ENCODE data around the gene CD180.
"Not testable (repeated sequence)": the region's sequence is repeated elsewhere in the genome, so short reads cannot be mapped to it uniquely, and the experiment has no call there.

CD180 gene

GRCh38 chr5:67187006-67187715, 9.4 kb downstream of the CD180 start:
- peak; percentile 32 for DNase-seq

DNA sequence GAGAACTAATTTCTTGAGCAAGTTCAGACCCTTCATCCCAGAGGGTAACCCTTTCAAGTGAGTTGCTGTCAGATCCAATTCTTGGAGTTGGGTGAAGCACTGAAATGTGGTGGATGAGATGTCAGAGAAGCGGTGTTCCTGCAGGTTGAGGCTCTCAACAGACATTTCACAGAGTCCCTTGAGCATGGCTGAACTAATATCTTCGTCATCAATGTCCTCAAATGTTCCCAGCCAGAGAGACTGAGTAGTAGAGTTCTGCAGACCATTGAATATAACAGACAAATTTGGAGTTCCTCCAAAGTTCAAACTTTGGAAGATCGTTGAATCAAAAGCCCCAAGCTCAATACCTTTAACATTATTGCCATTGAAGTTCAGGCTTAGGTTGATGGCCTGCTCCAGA, 12.7 kb downstream of the CD180 start:
- DNase-seq: no peak

DNA sequence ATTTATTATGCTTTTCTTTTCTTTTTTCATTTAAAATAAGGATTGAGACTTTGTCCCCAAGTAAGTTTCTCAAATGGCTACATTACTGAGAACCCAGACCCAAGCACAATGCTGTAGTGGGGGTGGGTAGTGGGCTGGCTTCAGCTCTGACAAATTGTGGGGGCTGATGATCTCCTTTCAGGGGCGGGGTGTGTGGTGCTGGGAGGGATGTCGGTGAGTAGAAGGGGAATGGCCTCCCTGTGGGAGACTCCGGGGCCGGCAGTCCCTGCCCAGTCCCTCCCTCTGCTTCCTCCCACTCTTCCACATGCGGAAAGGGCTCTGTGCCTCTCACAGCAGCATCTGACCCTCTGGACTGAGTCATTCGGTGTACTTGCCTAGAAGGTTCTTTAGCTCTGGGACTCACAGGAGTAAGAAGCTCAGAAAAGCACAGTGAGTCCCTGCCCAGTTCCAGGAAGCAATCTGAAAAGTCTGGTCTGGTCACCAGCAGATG, 14.3 kb downstream of the CD180 start:
- DNase-seq: no peak

DNA sequence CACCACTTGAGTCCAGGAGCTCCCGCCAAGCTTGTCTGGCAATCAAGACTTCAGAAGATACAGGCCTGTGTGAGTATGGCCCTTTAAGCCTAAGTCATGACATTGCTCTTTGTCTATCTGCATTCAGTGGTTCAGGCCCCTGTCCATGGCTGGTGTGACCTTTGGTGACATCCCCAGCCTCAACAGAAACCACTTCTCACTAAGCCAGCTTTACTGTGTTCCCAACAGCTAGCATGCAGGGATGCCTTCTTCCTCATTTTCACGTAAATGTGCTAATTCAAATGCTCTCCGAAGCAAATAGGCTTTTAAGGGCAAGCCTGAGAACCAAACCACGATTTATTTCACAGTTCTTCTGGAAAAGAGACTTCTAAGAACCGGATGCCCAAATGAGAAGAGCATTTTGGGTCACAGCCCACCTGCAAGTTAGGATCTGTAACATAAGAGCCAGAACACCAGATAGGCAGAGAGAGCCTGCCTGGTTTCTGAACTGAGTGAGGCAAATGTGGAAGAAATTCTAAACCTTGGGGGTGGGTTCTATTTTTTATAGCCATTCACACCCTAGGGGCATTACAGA, 14.9 kb downstream of the CD180 start:
- DNase-seq: no peak

DNA sequence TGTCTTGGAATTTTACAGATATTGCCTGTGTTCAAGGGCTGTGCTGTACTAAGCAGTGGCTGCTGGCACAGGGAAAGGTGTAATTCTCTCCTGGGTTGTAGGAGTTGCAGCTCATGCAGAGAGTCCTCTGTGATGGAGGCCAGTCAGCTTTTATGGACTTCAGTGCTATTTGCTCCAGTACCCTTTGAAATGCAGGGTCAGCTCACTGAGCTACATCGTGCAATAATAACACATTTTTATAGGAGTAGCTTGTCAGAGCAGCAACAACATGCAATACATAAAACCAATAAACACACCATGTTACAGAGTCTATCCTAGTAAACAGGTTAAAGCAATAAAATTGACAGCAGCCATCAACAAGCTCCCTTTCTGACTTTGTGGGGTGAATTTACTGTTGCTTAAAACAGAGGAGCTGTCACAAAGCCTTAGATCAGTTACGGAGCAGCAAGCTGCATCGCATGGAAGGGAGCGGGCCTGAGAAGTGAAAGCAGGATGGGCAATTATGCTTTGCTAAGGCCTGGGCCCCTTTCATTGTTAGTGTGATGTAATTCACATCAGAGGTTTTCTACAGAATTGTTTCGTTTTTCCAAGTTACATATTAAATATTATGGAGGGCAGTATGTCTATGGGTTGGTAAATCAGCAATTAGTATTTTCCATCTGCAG, 16.8 kb downstream of the CD180 start:
- DNase-seq: no peak

DNA sequence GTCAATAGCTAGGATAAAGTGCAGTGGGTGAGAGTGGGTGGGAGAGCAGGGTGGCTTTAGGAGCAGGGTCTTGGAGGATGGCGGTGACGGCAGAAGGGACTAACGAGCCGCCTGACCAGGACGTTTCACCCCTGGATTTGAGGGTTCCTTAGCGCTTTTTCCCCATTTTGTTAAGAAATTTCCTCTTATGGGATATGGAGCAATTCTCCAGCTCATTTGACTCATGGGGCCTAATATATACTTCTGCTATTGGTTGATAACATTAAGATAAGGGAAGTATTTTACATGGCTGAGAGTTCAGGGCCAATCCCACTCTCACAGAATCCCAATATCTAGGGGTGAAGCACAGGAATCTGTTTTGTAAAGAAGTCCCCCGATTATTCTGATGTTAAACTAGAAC, 17.6 kb downstream of the CD180 start:
- DNase-seq: no peak

- no peak for DNase-seq
These were observed 18.5 kb downstream of the CD180 start for GRCh38 chr5:67178085-67178484.

DNA sequence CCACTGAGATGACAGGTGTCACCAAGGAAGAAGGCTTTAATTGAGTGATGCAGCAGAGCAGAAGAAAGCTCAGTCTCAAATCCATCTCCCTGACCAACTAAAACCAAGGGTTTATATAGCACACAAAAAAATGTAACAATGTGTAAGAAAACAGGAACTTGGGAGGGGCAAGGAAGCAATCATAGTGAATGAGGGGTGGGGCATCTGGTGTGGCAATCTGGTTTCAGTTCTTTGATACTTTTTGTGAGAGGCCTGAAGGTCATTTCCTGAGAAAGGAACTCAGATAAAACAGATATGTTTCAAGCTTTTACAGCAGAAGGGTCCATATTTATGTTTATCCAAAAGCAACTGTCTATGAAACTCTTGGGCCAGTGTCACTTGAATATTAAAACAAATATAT, 19.7 kb downstream of the CD180 start:
- DNase-seq: no peak

GRCh38 chr5:67173959-67174358, 22.6 kb downstream of the CD180 start:
- no peak for DNase-seq

GRCh38 chr5:67173351-67173750, 23.2 kb downstream of the CD180 start:
- not testable (repeated sequence) for DNase-seq

DNA sequence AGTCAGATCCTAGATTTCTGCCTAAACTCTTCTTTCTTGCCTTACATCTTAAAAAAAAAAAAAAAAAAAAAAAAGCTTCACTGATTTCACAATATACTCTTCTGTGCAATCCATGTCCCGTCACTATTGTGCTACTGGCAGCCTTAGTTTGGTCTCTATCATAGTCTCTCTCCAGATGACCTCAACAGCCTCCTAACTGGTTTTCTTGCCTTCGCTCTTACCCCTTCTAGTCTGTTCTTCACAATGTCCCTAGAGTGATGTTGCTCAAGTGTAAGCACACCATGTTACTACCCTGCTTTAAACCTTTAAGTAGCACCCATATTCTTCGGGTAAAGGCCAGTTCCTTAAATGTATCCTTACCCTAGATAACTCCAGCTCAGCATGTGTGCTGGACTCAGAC, 25.8 kb downstream of the CD180 start:
- DNase-seq: no peak

DNA sequence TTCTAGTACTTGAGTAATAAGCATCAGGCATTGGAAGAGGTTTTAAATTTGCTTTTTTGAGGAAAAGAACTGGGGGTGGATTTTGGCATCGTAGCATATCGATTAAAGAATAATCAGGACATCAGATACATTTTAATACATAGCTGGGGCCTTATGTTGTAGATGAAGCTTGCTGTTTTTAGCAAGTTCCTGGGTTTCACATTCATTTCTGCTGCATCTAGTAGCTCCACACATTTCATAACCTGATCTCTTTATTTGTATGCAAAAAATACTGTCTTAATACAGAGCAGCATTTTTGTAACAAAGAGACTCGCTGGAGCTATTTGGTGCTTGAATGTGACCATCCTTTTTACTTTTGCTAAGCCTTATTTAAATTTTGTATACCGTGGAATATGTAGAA, 28.5 kb downstream of the CD180 start:
- no peak for DNase-seq

- DNase-seq: peak; percentile 68
These were observed 29.9 kb downstream of the CD180 start for GRCh38 chr5:67166460-67167285.

DNA sequence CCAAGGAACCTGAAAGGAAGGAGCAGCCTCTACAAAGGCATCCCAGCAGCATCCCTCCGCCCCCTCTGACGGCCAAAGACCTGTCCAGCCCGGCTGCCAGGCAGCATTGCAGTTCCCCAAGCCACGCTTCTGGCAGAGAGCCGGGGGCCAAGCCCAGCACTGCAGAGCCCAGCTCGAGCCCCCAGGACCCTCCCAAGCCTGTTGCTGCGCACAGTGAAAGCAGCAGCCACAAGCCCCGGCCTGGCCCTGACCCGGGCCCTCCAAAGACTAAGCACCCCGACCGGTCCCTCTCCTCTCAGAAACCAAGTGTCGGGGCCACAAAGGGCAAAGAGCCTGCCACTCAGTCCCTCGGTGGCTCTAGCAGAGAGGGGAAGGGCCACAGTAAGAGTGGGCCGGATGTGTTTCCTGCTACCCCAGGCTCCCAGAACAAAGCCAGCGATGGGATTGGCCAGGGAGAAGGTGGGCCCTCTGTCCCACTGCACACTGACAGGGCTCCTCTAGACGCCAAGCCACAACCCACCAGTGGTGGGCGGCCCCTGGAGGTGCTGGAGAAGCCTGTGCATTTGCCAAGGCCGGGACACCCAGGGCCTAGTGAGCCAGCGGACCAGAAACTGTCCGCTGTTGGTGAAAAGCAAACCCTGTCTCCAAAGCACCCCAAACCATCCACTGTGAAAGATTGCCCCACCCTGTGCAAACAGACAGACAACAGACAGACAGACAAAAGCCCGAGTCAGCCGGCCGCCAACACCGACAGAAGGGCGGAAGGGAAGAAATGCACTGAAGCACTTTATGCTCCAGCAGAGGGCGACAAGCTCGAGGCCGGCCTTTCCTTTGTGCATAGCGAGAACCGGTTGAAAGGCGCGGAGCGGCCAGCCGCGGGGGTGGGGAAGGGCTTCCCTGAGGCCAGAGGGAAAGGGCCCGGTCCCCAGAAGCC, 30.8 kb downstream of the CD180 start:
- peak; percentile 87 for DNase-seq

GRCh38 chr5:67164856-67165525, 31.6 kb downstream of the CD180 start:
- no peak for DNase-seq

DNA sequence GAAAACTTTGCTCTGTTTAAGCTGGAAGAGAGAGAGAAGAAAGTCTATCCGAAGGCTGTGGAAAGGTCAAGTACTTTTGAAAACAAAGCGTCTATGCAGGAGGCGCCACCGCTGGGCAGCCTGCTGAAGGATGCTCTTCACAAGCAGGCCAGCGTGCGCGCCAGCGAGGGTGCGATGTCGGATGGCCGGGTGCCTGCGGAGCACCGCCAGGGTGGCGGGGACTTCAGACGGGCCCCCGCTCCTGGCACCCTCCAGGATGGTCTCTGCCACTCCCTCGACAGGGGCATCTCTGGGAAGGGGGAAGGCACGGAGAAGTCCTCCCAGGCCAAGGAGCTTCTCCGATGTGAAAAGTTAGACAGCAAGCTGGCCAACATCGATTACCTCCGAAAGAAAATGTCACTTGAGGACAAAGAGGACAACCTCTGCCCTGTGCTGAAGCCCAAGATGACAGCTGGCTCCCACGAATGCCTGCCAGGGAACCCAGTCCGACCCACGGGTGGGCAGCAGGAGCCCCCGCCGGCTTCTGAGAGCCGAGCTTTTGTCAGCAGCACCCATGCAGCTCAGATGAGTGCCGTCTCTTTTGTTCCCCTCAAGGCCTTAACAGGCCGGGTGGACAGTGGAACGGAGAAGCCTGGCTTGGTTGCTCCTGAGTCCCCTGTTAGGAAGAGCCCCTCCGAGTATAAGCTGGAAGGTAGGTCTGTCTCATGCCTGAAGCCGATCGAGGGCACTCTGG, 32.6 kb downstream of the CD180 start:
- no peak for DNase-seq

DNA sequence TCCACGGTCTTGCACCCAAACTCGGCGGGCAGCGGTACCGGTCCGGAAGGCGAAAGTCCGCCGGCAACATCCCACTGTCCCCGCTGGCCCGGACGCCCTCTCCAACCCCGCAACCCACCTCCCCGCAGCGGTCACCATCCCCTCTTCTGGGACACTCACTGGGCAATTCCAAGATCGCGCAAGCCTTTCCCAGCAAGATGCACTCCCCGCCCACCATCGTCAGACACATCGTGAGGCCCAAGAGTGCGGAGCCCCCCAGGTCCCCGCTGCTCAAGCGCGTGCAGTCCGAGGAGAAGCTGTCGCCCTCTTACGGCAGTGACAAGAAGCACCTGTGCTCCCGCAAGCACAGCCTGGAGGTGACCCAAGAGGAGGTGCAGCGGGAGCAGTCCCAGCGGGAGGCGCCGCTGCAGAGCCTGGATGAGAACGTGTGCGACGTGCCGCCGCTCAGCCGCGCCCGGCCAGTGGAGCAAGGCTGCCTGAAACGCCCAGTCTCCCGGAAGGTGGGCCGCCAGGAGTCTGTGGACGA, 33.3 kb downstream of the CD180 start:
- DNase-seq: no peak

- DNase-seq: no peak
These were observed 34.8 kb downstream of the CD180 start for GRCh38 chr5:67161767-67162166.

- DNase-seq: no peak
These were observed 35.6 kb downstream of the CD180 start for GRCh38 chr5:67160985-67161384.

- DNase-seq: no peak
These were observed 36.3 kb downstream of the CD180 start for GRCh38 chr5:67160272-67160671.

Data from hematopoietic multipotent progenitor cell treated with erythropoietin and hydrocortisone succinate and interleukin-3 and kit ligand, for 8 days (in vitro differentiated cells).